GM12878 (cell line): ENCODE data around the gene SHISA2. TPM values are rescaled to one million over a fixed set of nuclear protein-coding genes. Genes with fewer than 3 reads are reported as not detected.

Experiments
- ATAC-seq: fragments of 200-7000 bp; cut with Tn5 transposase; 3 replicates; pipeline ENCODE4 v1.9.1; 2020; ENCODE audit warnings: mild to moderate bottlenecking, moderate library complexity
- BruUV-seq: library from RNA; stranded (reverse); fragments of 400-500 nt; replicated peaks from 2 replicates; lab custom pipeline; 2021; lab: Mats Ljungman, UMichigan
- CTCF ChIA-PET: fragments of 300-600 bp; sonication (Branson Sonifier 250); formaldehyde crosslinking; extraction: SDS; loops from one replicate; lab custom pipeline; 2021; ENCODE audit warnings: inconsistent platforms; lab: Yijun Ruan, JAX
- POLR2A ChIA-PET: fragments of 350-600 bp; formaldehyde crosslinking; extraction: SDS; loops from one replicate; lab custom pipeline; 2021; ENCODE audit warnings: inconsistent platforms; lab: Charles Lee
- RAD21 ChIA-PET: fragments of 300-600 bp; sonication (Branson Sonifier 250); formaldehyde crosslinking; loops from one replicate; lab custom pipeline; 2023; ENCODE audit warnings: antibody characterized with exemption; ENCODE audit not compliant: unreplicated experiment; lab: Charles Lee
- SMC1A ChIA-PET: fragments of 300-600 bp; sonication (Branson Sonifier 250); formaldehyde crosslinking; loops from one replicate; lab custom pipeline; 2023; ENCODE audit not compliant: unreplicated experiment, uncharacterized antibody; lab: Charles Lee
- DNase-seq: peaks from one replicate; pipeline ENCODE4 v3.0.0-alpha.2; 2011; ENCODE audit warnings: low read depth, low spot score
- FAIRE-seq: peaks from 3 replicates; lab custom pipeline; 2011; peaks lifted over from hg19 to GRCh38; lab: Jason Lieb, UNC
- H2AFZ ChIP-seq: 2 replicates; pipeline ENCODE4 v1.6.0; 2011; ENCODE audit warnings: low read depth, low read length, control low read depth; ENCODE audit not compliant: control insufficient read depth
- H3K27ac ChIP-seq: 2 replicates; pipeline ENCODE4 v1.5.1; 2011; ENCODE audit warnings: control low read depth; ENCODE audit not compliant: control insufficient read depth, insufficient read depth
- H3K27me3 ChIP-seq, 2 experiments: replicated peaks in 1 of 2; 2 replicates each; pipeline versions ENCODE4 v1.6.0 to v1.6.1; 2011; ENCODE audit warnings: low read length in 1 of 2; ENCODE audit not compliant: control insufficient read depth in 2 of 2, insufficient read depth in 2 of 2
- H3K36me3 ChIP-seq, 2 experiments: 2 replicates each; pipeline ENCODE4 v1.5.1; 2011; ENCODE audit warnings: low read length in 1 of 2; ENCODE audit not compliant: control insufficient read depth in 2 of 2, insufficient read depth in 2 of 2
- H3K4me1 ChIP-seq: 2 replicates; pipeline ENCODE4 v1.6.1; 2011; ENCODE audit warnings: mild to moderate bottlenecking, low read length, moderate library complexity, mixed read lengths; ENCODE audit not compliant: control insufficient read depth, insufficient read depth
- H3K4me2 ChIP-seq: 2 replicates; pipeline ENCODE4 v1.6.0; 2011; ENCODE audit warnings: control low read depth; ENCODE audit not compliant: control insufficient read depth, insufficient read depth
- H3K4me3 ChIP-seq: fragments of 200-600 bp; sonication (generic); 2 replicates; pipeline ENCODE4 v1.5.1; 2016
- H3K79me2 ChIP-seq: 2 replicates; pipeline ENCODE4 v1.6.0; 2011; ENCODE audit warnings: low read length; ENCODE audit not compliant: control insufficient read depth, insufficient read depth
- H3K9ac ChIP-seq: 2 replicates; pipeline ENCODE4 v1.8.0; 2011; ENCODE audit warnings: low read length, control low read depth, mixed read lengths; ENCODE audit not compliant: control insufficient read depth, insufficient read depth
- H3K9me3 ChIP-seq: replicated peaks from 3 replicates; pipeline ENCODE4 v1.5.1; 2011; ENCODE audit warnings: mild to moderate bottlenecking, low read length; ENCODE audit not compliant: control insufficient read depth, insufficient read depth
- H4K20me1 ChIP-seq: 2 replicates; pipeline ENCODE4 v1.6.0; 2011; ENCODE audit not compliant: control insufficient read depth, insufficient read depth
- EGR1 ChIP-seq, 2 experiments: IDR thresholded peaks; 1 replicate in 1 of 2; 2 replicates in 1 of 2; pipeline ENCODE4 v1.6.1; 2011 to 2012; ENCODE audit warnings: low read depth in 2 of 2, low read length in 2 of 2, borderline replicate concordance in 1 of 2, mild to moderate bottlenecking in 1 of 2, moderate library complexity in 1 of 2
- HDAC6 ChIP-seq: fragments of 200-600 bp; sonication (generic); IDR thresholded peaks from one replicate; pipeline ENCODE4 v1.8.0; 2017; ENCODE audit warnings: antibody characterized with exemption; ENCODE audit not compliant: unreplicated experiment
- NR2F1 ChIP-seq: fragments of 450-650 bp; conservative IDR thresholded peaks from 2 replicates; pipeline ENCODE4 v1.6.1; 2017; ENCODE audit warnings: mild to moderate bottlenecking
- SMAD5 ChIP-seq: IDR thresholded peaks from 2 replicates; pipeline ENCODE4 v1.6.1; 2016; ENCODE audit warnings: antibody characterized with exemption, low read depth
- SMARCA5 ChIP-seq: fragments of 450-650 bp; IDR thresholded peaks from 2 replicates; pipeline ENCODE4 v1.6.1; 2017; ENCODE audit warnings: mild to moderate bottlenecking
- TCF12 ChIP-seq: IDR thresholded peaks from 2 replicates; pipeline ENCODE4 v1.6.1; 2011; ENCODE audit warnings: low read depth, mild to moderate bottlenecking, low read length
- YBX1 ChIP-seq: fragments of 450-650 bp; IDR thresholded peaks from 2 replicates; pipeline ENCODE4 v1.6.1; 2016; ENCODE audit warnings: antibody characterized with exemption
- ZBED1 ChIP-seq: IDR thresholded peaks from 2 replicates; pipeline ENCODE4 v1.6.1; 2016; ENCODE audit warnings: borderline replicate concordance
- WGBS: methylation state at CpG from one replicate; pipeline ENCODE4 v1.1.6; 2016; ENCODE audit warnings: low lambda C conversion rate; ENCODE audit not compliant: insufficient replicate concordance, insufficient coverage; ENCODE audit errors: missing lambda C conversion rate; 5-methylcytosine and 5-hydroxymethylcytosine counted together
- in situ Hi-C: fragments of 300-500 bp; cut with MboI; formaldehyde crosslinking; loops from 9 replicates; pipeline ENCODE4 v1.14.3; 2018; ENCODE audit warnings: mixed read lengths
- intact Hi-C: fragments of 100-400 bp; cut with micrococcal nuclease; formaldehyde crosslinking; loops from one replicate; pipeline ENCODE4 v1.14.2; 2022; ENCODE audit not compliant: unreplicated experiment
- polyA plus RNA-seq, 11 experiments: library from polyadenylated mRNA; depleted of rRNA in 4 of 11; unstranded in 6 of 11; stranded (reverse) in 5 of 11; fragments of >200 nt; fragmentation: Nextera tagmentation in 4 of 11; fragmentation: Illumina TruSeq in 1 of 11; extraction: Ambion mirVana in 4 of 11; extraction: Trizol in 1 of 11; gene quantifications; 1 replicate in 1 of 11; 2 replicates in 10 of 11; pipeline versions ENCODE4 v1.2.1 to v1.2.3, GENCODE V29; 2011 to 2016; ENCODE audit warnings: inconsistent platforms in 2 of 11, missing spikeins in 2 of 11, low read depth in 1 of 11
- total RNA-seq, 4 experiments: library from RNA; depleted of rRNA in 3 of 4; stranded (reverse); fragments of >200 nt in 3 of 4; fragmentation: Illumina TruSeq in 1 of 4; extraction: Trizol in 1 of 4; gene quantifications; 2 replicates each; pipeline versions ENCODE4 v1.2.1 to v1.2.3, GENCODE V29; 2013 to 2021
- TF ChIP-seq, protein P1 (sequence below): fragments of 450-650 bp; IDR thresholded peaks from 2 replicates; pipeline ENCODE4 v1.6.1; 2017; ENCODE audit warnings: antibody characterized with exemption, mild to moderate bottlenecking, moderate library complexity

SHISA2 gene
- total and polyA plus RNA-seq, 10 of the 15 experiments (the other 5 are each of a cell fraction or from before 2014, with no cell fraction given), result 0.04 to 0.08 TPM; not detected in 8

DNA sequence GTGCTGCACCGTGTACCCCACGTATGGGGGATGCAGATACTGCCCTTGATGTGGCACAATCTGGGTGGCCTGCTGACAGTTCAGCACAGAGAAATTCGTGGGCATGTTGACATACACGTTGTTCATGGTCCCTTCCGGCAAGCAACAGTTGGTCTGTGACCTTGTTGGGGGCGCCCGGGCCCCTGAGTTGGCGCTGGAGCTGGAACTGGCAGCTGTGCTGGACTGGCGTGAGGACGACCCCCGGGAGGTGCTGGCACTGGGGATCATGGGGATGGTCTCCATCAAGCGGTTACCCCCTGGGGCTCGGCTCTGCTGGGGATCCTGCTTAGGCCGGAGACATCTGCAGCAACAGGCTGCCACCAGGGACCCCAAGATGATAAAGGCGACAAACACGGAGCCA lies 5.2 kb downstream of the SHISA2 start:
- H3K27ac ChIP-seq, result no peak overlapping the region
- H3K79me2 ChIP-seq, result no peaks in the 10 kb centered on the region
- no TSS peak for BruUV-seq
- FAIRE-seq (no peak), DNase-seq (no peak), ATAC-seq (no peak)
- no peaks in the 10 kb centered on the region for H3K4me1 ChIP-seq
- no peak overlapping the region for H3K4me2 ChIP-seq
- ChIA-PET POLR2A (no interaction called here), CTCF (no interaction called here), SMC1A (no interaction called here), RAD21 (no interaction called here)
- intact Hi-C loops, result no loop called here
- 38% methylated on average over 13 of the region's 16 CpGs for WGBS
- H3K9ac ChIP-seq, result no peak overlapping the region
- H3K36me3 ChIP-seq, result no peaks in the 10 kb centered on the region
- TF ChIP-seq SMAD5 (no peak), NR2F1 (no peak), ZBED1 (no peak), TCF12 (no peak), YBX1 (no peak), SMARCA5 (no peak), EGR1 (IDR thresholded peaks at IDR 0.05; ENCODE audit: borderline replicate concordance in 1 of 2, low read depth in 2 of 2, low read length in 2 of 2) (no peak), HDAC6 (no peak)
- TF ChIP-seq, protein P1, sequence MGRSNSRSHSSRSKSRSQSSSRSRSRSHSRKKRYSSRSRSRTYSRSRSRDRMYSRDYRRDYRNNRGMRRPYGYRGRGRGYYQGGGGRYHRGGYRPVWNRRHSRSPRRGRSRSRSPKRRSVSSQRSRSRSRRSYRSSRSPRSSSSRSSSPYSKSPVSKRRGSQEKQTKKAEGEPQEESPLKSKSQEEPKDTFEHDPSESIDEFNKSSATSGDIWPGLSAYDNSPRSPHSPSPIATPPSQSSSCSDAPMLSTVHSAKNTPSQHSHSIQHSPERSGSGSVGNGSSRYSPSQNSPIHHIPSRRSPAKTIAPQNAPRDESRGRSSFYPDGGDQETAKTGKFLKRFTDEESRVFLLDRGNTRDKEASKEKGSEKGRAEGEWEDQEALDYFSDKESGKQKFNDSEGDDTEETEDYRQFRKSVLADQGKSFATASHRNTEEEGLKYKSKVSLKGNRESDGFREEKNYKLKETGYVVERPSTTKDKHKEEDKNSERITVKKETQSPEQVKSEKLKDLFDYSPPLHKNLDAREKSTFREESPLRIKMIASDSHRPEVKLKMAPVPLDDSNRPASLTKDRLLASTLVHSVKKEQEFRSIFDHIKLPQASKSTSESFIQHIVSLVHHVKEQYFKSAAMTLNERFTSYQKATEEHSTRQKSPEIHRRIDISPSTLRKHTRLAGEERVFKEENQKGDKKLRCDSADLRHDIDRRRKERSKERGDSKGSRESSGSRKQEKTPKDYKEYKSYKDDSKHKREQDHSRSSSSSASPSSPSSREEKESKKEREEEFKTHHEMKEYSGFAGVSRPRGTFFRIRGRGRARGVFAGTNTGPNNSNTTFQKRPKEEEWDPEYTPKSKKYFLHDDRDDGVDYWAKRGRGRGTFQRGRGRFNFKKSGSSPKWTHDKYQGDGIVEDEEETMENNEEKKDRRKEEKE, result no peak
- H2AFZ ChIP-seq, result no peak overlapping the region
- no peaks in the 10 kb centered on the region for H4K20me1 ChIP-seq
- peaks cover 2 to 4% of the 10 kb centered on the region in 2 experiments; a peak in 3 of 4 replicates for H3K27me3 ChIP-seq
- H3K9me3 ChIP-seq, result no peaks in the 10 kb centered on the region; the same call in 2 of the 3 replicates
- in situ Hi-C loops, result no loop called here
- no peak overlapping the region for H3K4me3 ChIP-seq
